Endothelial cell of umbilical vein (primary cell): ENCODE results near the gene POLR2E. TPM values are rescaled to one million over a fixed set of nuclear protein-coding genes. Genes with fewer than 3 reads are reported as not detected.

Experiments used
- BruUV-seq: library from RNA; stranded (reverse); fragments of 400-500 nt; replicated peaks from 2 replicates; lab custom pipeline; 2021; lab: Mats Ljungman, UMichigan
- CTCF ChIA-PET: fragments of 300-600, 350-600 bp; sonication (Branson Sonifier 250); formaldehyde crosslinking; loops from one replicate; lab custom pipeline; 2021; ENCODE audit warnings: antibody characterized with exemption, inconsistent platforms; lab: Charles Lee
- POLR2A ChIA-PET: fragments of 300-600, 350-600 bp; sonication (Branson Sonifier 250); formaldehyde crosslinking; loops from one replicate; lab custom pipeline; 2021; ENCODE audit warnings: antibody characterized with exemption, inconsistent platforms; lab: Charles Lee
- DNase-seq: peaks from one replicate; pipeline ENCODE4 v3.0.0-alpha.2; 2011; ENCODE audit warnings: low read depth, low spot score
- FAIRE-seq: peaks from 2 replicates; lab custom pipeline; 2011; peaks lifted over from hg19 to GRCh38; lab: Jason Lieb, UNC
- H2AFZ ChIP-seq: 2 replicates; pipeline ENCODE4 v1.6.0; 2012; ENCODE audit warnings: low read depth, low read length, control low read depth, inconsistent platforms
- H3K27ac ChIP-seq: 2 replicates; pipeline ENCODE4 v1.5.1; 2011; ENCODE audit warnings: low read depth, mild to moderate bottlenecking, control low read depth, low read length, moderate library complexity; ENCODE audit not compliant: insufficient read depth
- H3K27me3 ChIP-seq, 2 experiments: 2 replicates each; pipeline versions ENCODE4 v1.6.0 to v1.6.1; 2011; ENCODE audit warnings: low read length in 2 of 2, mixed read lengths in 1 of 2; ENCODE audit not compliant: control insufficient read depth in 2 of 2, insufficient read depth in 2 of 2
- H3K36me3 ChIP-seq, 2 experiments: 2 replicates in 1 of 2; 3 replicates in 1 of 2; pipeline ENCODE4 v1.5.1; 2011; ENCODE audit warnings: low read length in 2 of 2, mild to moderate bottlenecking in 1 of 2, moderate library complexity in 1 of 2; ENCODE audit not compliant: control insufficient read depth in 2 of 2, insufficient read depth in 2 of 2; ENCODE audit errors: extremely low read depth in 1 of 2
- H3K4me1 ChIP-seq: 3 replicates; pipeline ENCODE4 v1.5.1; 2011; ENCODE audit warnings: mild to moderate bottlenecking, low read length; ENCODE audit not compliant: control insufficient read depth, insufficient read depth; ENCODE audit errors: extremely low read depth
- H3K4me2 ChIP-seq: 2 replicates; pipeline ENCODE4 v1.6.1; 2011; ENCODE audit warnings: low read length, control low read depth, mixed read lengths; ENCODE audit not compliant: insufficient read depth
- H3K4me3 ChIP-seq, 3 experiments: fragments of 200-600 bp in 1 of 3; sonication (generic), shearing (Covaris generic) in 1 of 3; replicated peaks in 1 of 3; 2 replicates each; pipeline ENCODE4 v1.5.1; 2011 to 2016; ENCODE audit warnings: control low read depth in 3 of 3, low read length in 3 of 3, mild to moderate bottlenecking in 2 of 3, inconsistent platforms in 1 of 3, low read depth in 1 of 3, moderate library complexity in 1 of 3; ENCODE audit not compliant: insufficient read depth in 1 of 3
- H3K79me2 ChIP-seq: 2 replicates; pipeline ENCODE4 v1.6.0; 2012; ENCODE audit warnings: low read length, inconsistent platforms; ENCODE audit not compliant: control insufficient read depth, insufficient read depth
- H3K9ac ChIP-seq: replicated peaks from 2 replicates; pipeline ENCODE3; 2011; ENCODE audit warnings: low read length, control low read depth; ENCODE audit not compliant: insufficient read depth; ENCODE audit errors: extremely low read depth
- H3K9me1 ChIP-seq: replicated peaks from 3 replicates; pipeline ENCODE4 v1.6.0; 2011; ENCODE audit warnings: mild to moderate bottlenecking, low read length; ENCODE audit not compliant: control insufficient read depth, insufficient read depth; ENCODE audit errors: extremely low read depth
- H3K9me3 ChIP-seq: replicated peaks from 2 replicates; pipeline ENCODE4 v1.5.1; 2012; ENCODE audit warnings: low read length, inconsistent platforms; ENCODE audit not compliant: control insufficient read depth, insufficient read depth
- H4K20me1 ChIP-seq: replicated peaks from 2 replicates; pipeline ENCODE3; 2011; ENCODE audit warnings: mild to moderate bottlenecking, low read length; ENCODE audit not compliant: control insufficient read depth, insufficient read depth; ENCODE audit errors: extremely low read depth
- EZH2 ChIP-seq: IDR thresholded peaks from 2 replicates; pipeline ENCODE4 v1.6.1; 2012; ENCODE audit warnings: borderline replicate concordance, low read depth, mild to moderate bottlenecking, moderate library complexity, low read length, inconsistent platforms; ENCODE audit not compliant: severe bottlenecking
- FOS ChIP-seq: IDR thresholded peaks from 2 replicates; pipeline ENCODE4 v1.6.1; 2011; ENCODE audit warnings: mild to moderate bottlenecking, low read length, moderate library complexity, borderline replicate concordance; ENCODE audit not compliant: insufficient read depth
- GATA2 ChIP-seq: IDR thresholded peaks from 2 replicates; pipeline ENCODE4 v1.7.0; 2011; ENCODE audit warnings: low read depth, mild to moderate bottlenecking, moderate library complexity, mixed read lengths, low read length; ENCODE audit not compliant: insufficient read length, insufficient read depth
- JUN ChIP-seq: IDR thresholded peaks from 2 replicates; pipeline ENCODE4 v1.6.1; 2011; ENCODE audit warnings: borderline replicate concordance, low read depth; ENCODE audit not compliant: insufficient read length, insufficient read depth
- MYC ChIP-seq: IDR thresholded peaks from one replicate; pipeline ENCODE4 v1.6.1; 2011; ENCODE audit warnings: mild to moderate bottlenecking, low read depth, low read length
- POLR2A ChIP-seq: IDR thresholded peaks from 2 replicates; pipeline ENCODE4 v1.6.1; 2012; ENCODE audit warnings: low read depth, mild to moderate bottlenecking, control low read depth, low read length
- POLR2AphosphoS5 ChIP-seq: IDR thresholded peaks from 2 replicates; pipeline ENCODE4 v1.6.1; 2012; ENCODE audit warnings: low read depth, mild to moderate bottlenecking, control low read depth, low read length, moderate library complexity; ENCODE audit not compliant: insufficient read depth
- dilution Hi-C: fragments of 300-500 bp; cut with MboI; formaldehyde crosslinking; loops from one replicate; pipeline ENCODE4 v1.15.0; 2019; ENCODE audit warnings: low sequenced_read_pairs; ENCODE audit not compliant: extremely low pct_ligation_motif_present
- intact Hi-C: fragments of 100-400 bp; cut with micrococcal nuclease; formaldehyde crosslinking; loops from one replicate; pipeline ENCODE4 v1.10.0; 2022
- polyA plus RNA-seq, 4 experiments: library from polyadenylated mRNA; depleted of rRNA in 3 of 4; stranded (reverse) in 3 of 4; unstranded in 1 of 4; fragments of >200 nt; gene quantifications; 2 replicates each; pipeline versions ENCODE4 v1.2.1 to v1.2.3, GENCODE V29; 2011 to 2012; ENCODE audit warnings: missing spikeins in 1 of 4
- total RNA-seq: library from RNA; stranded (reverse); gene quantifications from 2 replicates; pipeline ENCODE4 v1.2.3, GENCODE V29; 2021
- TF ChIP-seq, protein P1 (sequence below): IDR thresholded peaks from 2 replicates; pipeline ENCODE4 v1.6.1; 2011; ENCODE audit not compliant: insufficient read depth, insufficient read length
- TF ChIP-seq, protein P2 (sequence below), 2 donors: IDR thresholded peaks; 1 replicate in 1 of 2; 2 replicates in 1 of 2; pipeline ENCODE4 v1.5.1; 2011; ENCODE audit warnings: low read length in 2 of 2, mild to moderate bottlenecking in 2 of 2, moderate library complexity in 2 of 2, control low read depth in 1 of 2, inconsistent platforms in 1 of 2, low read depth in 1 of 2; ENCODE audit not compliant: insufficient read depth in 1 of 2; ENCODE audit errors: extremely low read depth in 1 of 2

The POLR2E gene
- total and polyA plus RNA-seq, 2 donors (not counting 3 experiments of a cell fraction or from before 2014, with no cell fraction given) = 272 to 344 TPM

DNA sequence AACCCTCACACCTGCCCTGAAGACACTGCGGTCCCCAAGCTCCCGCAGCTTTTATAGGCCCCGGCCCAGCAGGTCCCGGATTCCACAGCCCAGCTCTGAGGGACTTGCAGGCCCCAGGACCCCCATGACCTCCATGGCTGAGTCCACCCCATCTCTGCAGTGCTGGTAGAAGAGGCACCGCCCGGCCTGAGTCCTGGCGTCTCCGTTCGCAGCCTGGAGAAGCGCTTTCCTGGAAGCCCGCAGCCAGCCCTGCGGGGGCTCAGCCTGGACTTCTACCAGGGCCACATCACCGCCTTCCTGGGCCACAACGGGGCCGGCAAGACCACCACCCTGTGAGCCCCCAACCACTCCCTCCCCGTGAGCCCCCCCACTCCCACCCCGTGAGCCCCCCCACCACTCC is 46.1 kb downstream of the POLR2E start:
- no peak overlapping the region for H3K4me2 ChIP-seq
- H3K9ac ChIP-seq = no peak overlapping the region
- POLR2A ChIA-PET = no interaction called here
- H3K4me3 ChIP-seq = no peak overlapping the region
- H3K27ac ChIP-seq = no peak overlapping the region
- H3K27me3 ChIP-seq = no peaks in the 10 kb centered on the region
- H3K9me3 ChIP-seq = no peaks in the 10 kb centered on the region
- no peaks in the 10 kb centered on the region for H3K9me1 ChIP-seq
- no peaks in the 10 kb centered on the region for H4K20me1 ChIP-seq
- H3K4me1 ChIP-seq = no peaks in the 10 kb centered on the region
- no peak for TF ChIP-seq MYC
- TF ChIP-seq EZH2 = no peak
- TF ChIP-seq FOS = no peak
- no peak for TF ChIP-seq POLR2AphosphoS5
- no peak for TF ChIP-seq GATA2
- TF ChIP-seq, protein P1, sequence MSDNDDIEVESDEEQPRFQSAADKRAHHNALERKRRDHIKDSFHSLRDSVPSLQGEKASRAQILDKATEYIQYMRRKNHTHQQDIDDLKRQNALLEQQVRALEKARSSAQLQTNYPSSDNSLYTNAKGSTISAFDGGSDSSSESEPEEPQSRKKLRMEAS = no peak
- TF ChIP-seq, protein P2, sequence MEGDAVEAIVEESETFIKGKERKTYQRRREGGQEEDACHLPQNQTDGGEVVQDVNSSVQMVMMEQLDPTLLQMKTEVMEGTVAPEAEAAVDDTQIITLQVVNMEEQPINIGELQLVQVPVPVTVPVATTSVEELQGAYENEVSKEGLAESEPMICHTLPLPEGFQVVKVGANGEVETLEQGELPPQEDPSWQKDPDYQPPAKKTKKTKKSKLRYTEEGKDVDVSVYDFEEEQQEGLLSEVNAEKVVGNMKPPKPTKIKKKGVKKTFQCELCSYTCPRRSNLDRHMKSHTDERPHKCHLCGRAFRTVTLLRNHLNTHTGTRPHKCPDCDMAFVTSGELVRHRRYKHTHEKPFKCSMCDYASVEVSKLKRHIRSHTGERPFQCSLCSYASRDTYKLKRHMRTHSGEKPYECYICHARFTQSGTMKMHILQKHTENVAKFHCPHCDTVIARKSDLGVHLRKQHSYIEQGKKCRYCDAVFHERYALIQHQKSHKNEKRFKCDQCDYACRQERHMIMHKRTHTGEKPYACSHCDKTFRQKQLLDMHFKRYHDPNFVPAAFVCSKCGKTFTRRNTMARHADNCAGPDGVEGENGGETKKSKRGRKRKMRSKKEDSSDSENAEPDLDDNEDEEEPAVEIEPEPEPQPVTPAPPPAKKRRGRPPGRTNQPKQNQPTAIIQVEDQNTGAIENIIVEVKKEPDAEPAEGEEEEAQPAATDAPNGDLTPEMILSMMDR (IDR thresholded peaks at IDR 0.05; ENCODE audit: extremely low read depth in 1 of 2, insufficient read depth in 1 of 2, low read depth in 1 of 2, low read length in 2 of 2) = no peak
- no peak for TF ChIP-seq JUN
- TF ChIP-seq POLR2A = no peak
- no TSS peak for BruUV-seq
- H3K36me3 ChIP-seq = no peaks in the 10 kb centered on the region
- FAIRE-seq (no peak), DNase-seq (no peak)
- intact Hi-C loops (no loop called here), dilution Hi-C loops (no loop called here)
- CTCF ChIA-PET = interaction anchor here (1.1 kb wide), 1 partner anchor 9 kb away, joined by 3 read pairs; no protein-coding TSS in a partner anchor
- H2AFZ ChIP-seq = no peak overlapping the region
- H3K79me2 ChIP-seq = no peaks in the 10 kb centered on the region
